Measurements from ENCODE around the gene MYPOP. TPM values are rescaled to one million over a fixed set of nuclear protein-coding genes. Genes with fewer than 3 reads are reported as not detected.

MYPOP gene
- total RNA-seq, 6 experiments from 2014 or later = 10.2 to 11.2 (median 10.5) TPM

GRCh38 chr19:45935267-45935666 is 32.9 kb upstream of the MYPOP start:
- Mint-ChIP-seq H3K27ac (no peak overlapping the region), H3K9me3 (no peaks in the 10 kb centered on the region), H3K4me3 (no peak overlapping the region), H3K27me3 (ENCODE audit: insufficient read depth) (peaks cover 49% of the 10 kb centered on the region), H3K36me3 (ENCODE audit: low read depth) (no peaks in the 10 kb centered on the region), H3K4me1 (ENCODE audit: low read depth) (no peaks in the 10 kb centered on the region)
- no peak for DNase-seq
- no peak for TF ChIP-seq CTCF (IDR thresholded peaks at IDR 0.05)

- H3K4me1 Mint-ChIP-seq (ENCODE audit: low read depth) = no peaks in the 10 kb centered on the region
- no peak for TF ChIP-seq CTCF (IDR thresholded peaks at IDR 0.05)
- H3K27me3 Mint-ChIP-seq (ENCODE audit: insufficient read depth) = peaks cover 48% of the 10 kb centered on the region
- no peak overlapping the region for H3K4me3 Mint-ChIP-seq
- H3K27ac Mint-ChIP-seq = no peak overlapping the region
- no peak for DNase-seq
- no peaks in the 10 kb centered on the region for H3K9me3 Mint-ChIP-seq
- H3K36me3 Mint-ChIP-seq (ENCODE audit: low read depth) = no peaks in the 10 kb centered on the region
These were observed 32.3 kb upstream of the MYPOP start for GRCh38 chr19:45934551-45935230.

GRCh38 chr19:45933759-45934158 is 31.3 kb upstream of the MYPOP start:
- H3K4me1 Mint-ChIP-seq (ENCODE audit: low read depth) = no peaks in the 10 kb centered on the region

GRCh38 chr19:45931055-45931454 is 28.6 kb upstream of the MYPOP start:
- Mint-ChIP-seq H3K9me3 (no peaks in the 10 kb centered on the region), H3K27me3 (ENCODE audit: insufficient read depth) (peaks cover 26% of the 10 kb centered on the region), H3K4me1 (ENCODE audit: low read depth) (peaks cover 7% of the 10 kb centered on the region), H3K4me3 (no peak overlapping the region), H3K36me3 (ENCODE audit: low read depth) (no peaks in the 10 kb centered on the region), H3K27ac (no peak overlapping the region)
- no peak for TF ChIP-seq CTCF (IDR thresholded peaks at IDR 0.05)
- no peak for DNase-seq

More at GRCh38 chr19:45933759-45934158, 31.3 kb upstream of the MYPOP start:
- no peak for TF ChIP-seq CTCF (IDR thresholded peaks at IDR 0.05)
- no peaks in the 10 kb centered on the region for H3K9me3 Mint-ChIP-seq
- no peaks in the 10 kb centered on the region for H3K36me3 Mint-ChIP-seq (ENCODE audit: low read depth)
- peaks cover 47% of the 10 kb centered on the region for H3K27me3 Mint-ChIP-seq (ENCODE audit: insufficient read depth)
- no peak overlapping the region for H3K27ac Mint-ChIP-seq
- H3K4me3 Mint-ChIP-seq = no peak overlapping the region
- DNase-seq = no peak

GRCh38 chr19:45929247-45929646 is 26.8 kb upstream of the MYPOP start:
- Mint-ChIP-seq H3K4me1 (ENCODE audit: low read depth) (peaks cover 7% of the 10 kb centered on the region), H3K4me3 (no peak overlapping the region), H3K27me3 (ENCODE audit: insufficient read depth) (peaks cover 14% of the 10 kb centered on the region), H3K9me3 (no peaks in the 10 kb centered on the region; the same call in 1 of the 2 replicates), H3K27ac (no peak overlapping the region), H3K36me3 (ENCODE audit: low read depth) (no peaks in the 10 kb centered on the region)
- no peak for TF ChIP-seq CTCF (IDR thresholded peaks at IDR 0.05)
- DNase-seq = no peak
